ENCODE measurements around the gene CDT1.
"Not testable (repeated sequence)": the region's sequence is repeated elsewhere in the genome, so short reads cannot be mapped to it uniquely, and the experiment has no call there.

Gene CDT1

DNA sequence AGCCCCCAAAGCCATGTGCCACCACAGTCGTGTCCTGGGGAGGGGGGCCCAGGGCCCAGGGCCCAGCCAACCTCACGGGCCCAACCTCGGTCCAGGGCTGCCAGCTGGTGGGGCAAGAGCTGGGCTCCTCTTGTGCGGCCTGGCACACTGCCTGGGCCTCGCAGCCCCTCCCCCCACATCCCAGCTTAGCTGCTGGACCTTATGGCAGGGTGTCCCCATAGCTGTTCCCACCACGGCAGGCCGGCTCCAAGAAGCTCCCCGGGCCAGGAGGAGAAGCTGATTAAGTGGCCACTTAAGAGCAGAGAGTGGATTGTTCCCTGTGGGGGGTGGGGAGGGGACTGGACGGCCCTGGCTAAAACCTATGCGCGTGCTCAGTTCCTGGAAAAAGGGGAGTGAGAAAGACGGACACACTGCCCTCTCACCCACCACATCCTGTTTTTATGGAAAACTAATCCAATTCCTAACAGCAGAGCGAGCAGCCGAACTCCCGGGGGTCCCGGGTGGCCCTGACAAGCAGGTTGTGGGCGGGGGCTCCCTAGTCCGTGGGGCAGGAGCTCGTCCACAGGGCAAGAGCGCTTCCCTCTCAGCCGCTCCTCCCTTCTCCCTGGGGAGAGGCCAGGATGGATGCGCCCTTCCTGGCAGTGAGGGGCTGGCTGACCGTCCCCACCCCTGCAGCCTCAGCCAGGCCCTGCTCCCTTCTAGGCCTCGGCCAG, 35.4 kb upstream of the CDT1 start:
- no peak for DNase-seq (ENCODE audit: low read depth, low spot score)

DNA sequence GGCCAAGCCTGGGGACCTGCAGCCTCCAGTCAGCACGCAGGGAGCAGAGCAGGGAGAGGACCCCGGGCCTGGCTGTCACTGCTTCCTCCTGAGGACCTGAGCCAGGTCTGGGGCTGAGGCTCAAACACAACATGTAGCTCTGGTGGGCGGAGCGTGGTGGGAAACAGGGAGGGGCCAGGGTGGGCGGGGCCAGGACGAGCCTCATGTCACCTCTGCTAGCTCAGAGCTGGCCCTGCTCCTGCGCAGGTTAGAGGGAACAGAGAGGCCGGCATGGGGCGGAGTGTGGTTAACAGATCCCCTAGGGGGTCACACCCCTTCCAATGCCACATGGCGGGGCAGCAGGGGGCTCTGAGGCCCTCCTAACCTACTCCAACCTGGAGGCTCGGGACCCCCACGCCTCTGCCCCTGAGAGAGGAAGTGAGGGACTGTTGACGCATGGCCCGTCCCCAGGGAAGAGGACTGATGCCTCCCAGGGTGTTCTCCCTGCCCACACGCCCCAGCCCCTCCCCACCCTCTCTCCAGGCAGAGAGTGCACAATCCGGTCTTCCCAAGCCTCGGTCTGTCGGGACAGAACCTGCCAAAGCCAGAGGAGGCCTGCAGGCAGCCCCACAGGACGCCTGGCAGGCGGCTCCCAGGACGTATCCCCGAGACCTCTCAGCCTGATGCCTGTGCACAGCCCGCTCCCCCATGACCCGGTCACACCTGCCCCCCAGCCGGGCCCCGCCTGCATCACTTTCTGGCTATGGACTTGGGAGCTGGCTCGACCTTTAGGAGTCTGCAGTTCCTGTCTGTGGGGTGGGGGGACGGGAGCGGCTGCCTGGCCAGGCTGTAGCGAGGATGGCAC, 33.8 kb upstream of the CDT1 start:
- peak; percentile 88 for DNase-seq (ENCODE audit: low read depth, low spot score)

DNA sequence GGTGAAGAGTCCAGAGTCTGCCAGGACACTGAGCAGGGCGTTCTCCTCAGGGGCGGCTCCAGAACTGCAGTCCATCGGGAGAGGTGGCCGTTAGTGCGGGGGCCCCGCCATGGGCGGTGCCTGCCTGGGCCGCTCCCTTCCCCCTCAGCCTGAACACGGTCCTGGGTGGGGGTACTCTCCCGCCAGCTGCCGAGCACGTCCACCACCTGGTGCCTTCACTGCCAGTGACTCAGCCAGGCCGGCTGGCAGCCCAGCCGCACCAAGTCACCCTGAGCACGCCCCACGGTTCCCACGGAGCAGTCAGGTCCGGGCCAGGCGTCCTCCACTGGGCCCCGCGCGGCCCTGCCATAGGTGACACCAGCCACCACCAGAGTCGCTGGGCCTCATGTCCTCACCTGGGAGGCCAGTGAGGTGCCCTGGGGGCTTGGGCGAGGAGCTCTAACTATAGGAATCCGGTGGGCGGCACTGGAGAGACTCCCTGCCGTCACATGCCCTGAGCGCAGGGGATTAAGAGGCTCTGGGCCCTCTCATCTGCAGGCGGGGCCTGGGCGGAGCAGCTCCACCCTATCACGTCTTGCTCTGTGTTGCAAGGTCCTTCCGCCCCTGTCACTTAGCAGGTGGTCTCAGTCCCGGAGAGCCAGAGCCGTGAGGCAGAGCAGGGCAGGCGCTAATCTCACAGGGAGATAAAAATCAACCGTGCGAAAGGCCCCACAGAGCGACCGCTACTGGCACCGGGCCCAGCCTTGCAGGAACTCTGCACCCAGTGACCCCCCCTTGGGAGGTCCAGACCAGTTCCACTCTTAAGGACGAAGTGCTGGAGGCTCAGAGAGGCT, 32.9 kb upstream of the CDT1 start:
- peak; percentile 98 for DNase-seq (ENCODE audit: low read depth, low spot score)

DNA sequence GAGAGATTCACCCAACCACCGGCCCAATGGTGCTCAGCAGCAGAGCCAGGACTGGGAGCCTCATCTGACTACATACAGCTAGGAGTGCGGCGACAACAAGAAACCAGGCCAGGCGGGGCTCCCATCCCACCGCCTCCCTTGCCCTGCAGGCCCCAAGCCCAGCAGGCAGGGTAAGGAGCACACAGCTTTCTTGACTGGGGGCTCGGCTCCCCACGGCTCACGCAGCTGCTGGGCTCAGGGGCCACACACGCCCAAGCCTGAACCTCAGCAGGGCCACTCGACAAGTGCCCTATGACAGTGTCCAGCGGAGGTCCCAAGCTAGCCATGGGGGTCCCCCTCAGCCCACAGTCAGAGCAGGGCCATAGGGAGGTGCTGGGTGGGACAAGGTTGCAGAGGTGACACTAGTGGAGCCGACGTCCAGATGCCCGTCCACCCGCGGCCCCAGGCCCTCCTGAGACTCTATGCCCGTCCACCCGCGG, 32.3 kb upstream of the CDT1 start:
- no peak for DNase-seq (ENCODE audit: low read depth, low spot score)

DNA sequence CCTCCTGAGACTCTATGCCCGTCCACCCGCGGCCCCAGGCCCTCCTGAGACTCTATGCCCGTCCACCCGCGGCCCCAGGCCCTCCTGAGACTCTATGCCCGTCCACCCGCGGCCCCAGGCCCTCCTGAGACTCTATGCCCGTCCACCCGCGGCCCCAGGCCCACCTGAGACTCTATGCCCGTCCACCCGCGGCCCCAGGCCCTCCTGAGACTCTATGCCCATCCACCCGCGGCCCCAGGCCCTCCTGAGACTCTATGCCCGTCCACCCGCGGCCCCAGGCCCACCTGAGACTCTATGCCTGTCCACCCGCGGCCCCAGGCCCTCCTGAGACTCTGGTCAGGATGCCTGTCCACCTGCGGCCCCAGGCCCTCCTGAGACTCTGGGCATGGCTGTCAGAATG, 31.8 kb upstream of the CDT1 start:
- DNase-seq (ENCODE audit: low read depth, low spot score): not testable (repeated sequence)

DNA sequence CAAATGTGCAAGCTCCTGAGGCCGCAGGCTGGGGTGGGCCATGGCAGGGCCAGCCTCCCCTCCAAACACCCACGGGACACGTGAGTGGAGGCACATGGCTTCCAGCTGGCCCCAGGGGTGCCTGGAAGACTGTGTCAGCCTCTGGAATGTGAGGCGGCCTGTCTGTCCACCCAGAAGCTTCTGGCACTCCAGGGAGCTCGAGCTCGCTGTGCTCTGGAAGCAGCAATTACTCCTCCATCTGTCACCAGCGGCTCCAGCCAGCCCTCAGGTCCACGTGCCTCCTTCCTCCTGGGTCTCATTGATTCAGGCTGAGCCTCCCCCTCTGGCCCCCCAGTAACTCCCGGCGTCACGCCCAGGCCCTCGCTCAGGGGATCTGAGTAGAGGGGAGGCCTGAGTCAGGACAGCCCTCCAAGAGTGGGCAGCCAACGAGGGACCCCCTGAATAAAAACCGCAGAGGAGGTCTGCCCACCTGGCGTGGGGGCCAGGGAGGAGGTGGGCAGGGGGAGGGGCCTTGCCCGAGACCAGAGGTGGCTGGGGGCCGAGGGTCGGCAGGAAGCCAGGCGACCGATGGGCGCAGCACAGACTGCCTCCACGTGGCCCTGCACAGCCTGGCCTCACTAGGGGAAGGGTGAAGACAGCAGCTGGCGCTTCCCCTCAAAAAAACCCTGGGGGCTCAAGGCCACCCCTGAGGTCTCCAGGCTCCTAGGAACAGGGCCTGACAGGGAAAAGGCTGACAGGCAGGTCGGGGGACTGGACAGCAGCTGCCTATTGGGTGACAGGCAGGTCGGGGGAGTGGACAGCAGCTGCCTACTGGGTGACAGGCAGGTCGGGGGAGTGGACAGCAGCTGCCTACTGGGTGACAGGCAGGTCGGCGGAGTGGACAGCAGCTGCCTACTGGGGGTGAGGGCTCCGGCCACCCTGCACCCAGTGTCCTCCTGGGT, 30.4 kb upstream of the CDT1 start:
- DNase-seq (ENCODE audit: low read depth, low spot score): peak; percentile 86

DNA sequence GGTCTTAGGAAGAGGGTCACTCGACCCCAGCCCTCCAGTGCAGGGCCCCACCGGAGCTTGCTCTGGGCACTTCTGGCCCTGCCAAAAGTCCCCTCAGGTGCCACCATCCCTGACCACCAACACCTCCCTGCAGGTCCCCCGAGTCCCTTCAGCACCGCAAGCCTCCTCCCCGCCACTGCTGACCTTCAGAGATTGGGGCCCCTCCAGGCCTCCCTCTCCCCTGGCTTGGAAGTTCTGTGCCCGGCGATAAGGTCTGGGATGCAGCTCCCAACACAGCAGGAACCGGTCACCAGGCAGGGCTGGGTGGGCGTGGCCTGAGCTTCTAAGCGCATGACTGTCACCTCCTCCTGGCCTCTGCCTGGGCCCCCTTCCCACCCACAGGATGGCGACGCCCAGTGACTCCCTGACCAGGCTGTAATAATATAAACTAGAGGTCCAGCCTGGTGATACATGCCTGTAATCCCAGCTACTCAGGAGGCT, 29.7 kb upstream of the CDT1 start:
- peak; percentile 57 for DNase-seq (ENCODE audit: low read depth, low spot score)

DNA sequence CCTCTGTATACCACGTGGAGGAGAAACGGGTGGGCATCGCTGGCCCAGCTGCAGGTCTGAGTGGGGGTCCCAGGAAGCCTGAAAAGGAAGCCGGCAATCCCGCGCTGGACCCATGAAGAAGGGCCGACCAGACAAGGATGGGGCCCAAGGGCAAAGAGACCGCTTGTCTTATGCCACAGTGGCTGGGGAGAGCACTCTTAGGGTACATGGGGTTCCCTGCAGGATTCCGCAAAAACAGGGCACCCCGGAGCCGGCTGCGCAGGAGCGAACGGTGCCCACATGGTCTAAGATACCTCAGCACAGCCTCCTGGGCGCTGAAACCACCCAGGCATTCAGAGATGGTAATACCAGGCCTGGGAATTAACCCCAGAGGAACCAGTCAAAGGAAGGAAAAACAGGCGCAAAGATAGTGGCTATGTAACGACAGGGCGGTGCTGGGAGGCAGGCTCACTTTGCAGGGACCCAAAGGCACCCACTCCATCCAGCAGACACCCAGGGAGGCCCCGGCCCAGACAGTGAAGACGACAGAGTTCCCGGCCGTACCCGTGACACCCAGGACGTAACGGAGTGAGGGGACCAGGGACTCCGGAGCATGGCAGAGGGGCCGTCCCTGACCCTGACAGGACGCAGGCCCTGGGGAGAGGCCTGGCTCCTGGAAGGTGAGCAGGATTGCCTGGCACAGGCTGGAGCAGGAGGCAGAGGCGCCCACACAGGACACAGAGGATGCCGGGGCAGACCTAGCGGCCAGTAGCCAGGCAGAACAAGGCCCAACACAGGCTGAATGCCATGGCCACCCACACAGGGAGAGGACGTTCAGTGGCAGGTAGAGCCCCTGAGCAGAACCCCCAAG, 28.8 kb upstream of the CDT1 start:
- DNase-seq (ENCODE audit: low read depth, low spot score): no peak

DNA sequence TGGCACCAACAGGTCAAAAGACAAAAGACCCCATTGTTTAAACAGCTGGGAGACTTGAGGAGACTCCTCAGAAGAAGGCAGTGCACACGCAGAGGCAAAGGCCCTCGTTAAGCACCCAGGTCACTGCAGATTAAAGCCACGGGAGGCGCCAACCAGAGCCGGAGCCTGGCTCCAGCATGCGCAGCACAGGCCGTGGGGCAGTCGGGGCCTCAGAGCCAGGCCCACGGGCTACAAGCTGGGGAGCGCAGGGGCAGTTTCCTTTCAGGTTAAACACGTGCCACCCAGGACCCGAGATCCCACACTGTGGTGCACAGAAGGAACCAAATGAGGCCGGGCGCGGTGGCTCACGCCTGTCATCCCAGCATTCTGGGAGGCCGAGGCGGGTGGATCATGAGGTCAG, 27.8 kb upstream of the CDT1 start:
- no peak for DNase-seq (ENCODE audit: low read depth, low spot score)

DNA sequence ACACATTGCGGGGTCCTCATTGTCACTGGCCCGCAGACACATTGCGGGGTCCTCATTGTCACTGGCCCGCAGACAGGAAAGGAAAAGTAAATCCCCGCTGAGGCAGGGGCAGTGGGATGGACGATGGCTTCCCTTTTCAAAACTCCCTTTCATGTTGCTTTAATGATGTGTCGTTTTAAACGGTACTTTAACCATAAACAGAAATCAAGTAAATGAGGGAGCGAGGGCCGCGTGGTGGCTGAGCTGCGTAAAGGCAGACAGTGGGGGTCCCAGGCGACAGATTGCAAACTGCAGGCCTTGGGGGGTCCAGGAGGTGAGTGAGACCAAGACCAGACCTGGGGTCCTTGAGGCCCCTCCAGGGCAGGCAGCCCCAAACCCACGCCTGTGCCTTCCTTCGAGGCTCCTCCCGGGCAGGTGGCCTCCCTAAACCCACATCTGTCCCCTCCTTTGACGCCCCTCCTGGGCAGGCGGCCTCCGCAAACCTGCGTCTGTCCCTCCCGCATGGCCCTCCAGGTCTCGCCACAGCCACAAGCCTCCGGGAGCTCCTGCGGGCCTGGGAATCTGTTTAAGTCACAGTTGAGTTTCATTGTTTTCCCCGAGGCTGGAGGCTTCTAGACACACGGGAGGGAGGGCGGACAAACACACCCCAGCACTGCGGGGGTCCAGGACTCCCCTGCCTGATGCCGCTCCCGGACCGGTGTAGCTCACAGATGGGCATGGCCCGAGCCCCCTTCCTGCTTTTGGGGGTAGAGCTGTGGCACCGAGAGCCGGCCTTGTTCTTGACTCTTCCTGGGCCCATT, 25.9 kb upstream of the CDT1 start:
- DNase-seq (ENCODE audit: low read depth, low spot score): peak; percentile 44

DNA sequence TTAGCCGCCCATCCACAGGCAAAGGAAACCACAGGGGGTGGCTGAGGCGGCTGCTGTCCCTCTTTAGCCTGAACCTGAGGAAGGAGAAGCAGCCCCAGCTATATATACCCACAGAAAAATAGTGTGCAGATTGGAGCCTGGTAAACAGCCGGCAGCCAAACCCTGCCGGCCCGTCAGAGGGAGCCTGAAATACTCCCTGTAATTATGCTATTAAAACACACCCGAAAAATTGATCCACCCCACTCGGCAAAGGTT, 25.4 kb upstream of the CDT1 start:
- no peak for DNase-seq (ENCODE audit: low read depth, low spot score)

DNA sequence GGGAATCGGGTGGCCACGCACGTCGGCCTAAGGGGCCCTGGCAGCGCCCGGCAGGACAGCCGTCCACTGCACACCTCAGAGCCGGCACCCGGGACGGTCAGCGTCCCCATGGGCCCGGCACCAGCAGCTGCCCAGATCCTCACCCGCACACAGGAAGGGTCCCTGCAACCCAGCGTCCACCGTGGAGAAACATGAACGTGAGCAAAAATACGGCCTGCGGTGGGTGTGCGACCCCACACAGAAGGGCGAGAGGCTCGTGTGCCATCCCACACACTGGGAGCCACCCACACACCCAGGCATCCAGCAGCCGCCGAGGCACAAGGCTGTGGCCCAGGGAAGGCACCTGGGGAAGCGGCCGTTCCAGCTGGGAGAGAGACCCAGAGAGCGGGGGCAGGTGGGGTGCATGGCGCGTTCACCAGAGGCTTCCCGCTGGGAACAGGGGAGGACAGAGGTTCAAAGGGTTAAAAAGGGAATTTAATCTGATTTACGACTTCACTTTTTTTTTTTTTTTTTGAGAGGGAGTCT, 25.0 kb upstream of the CDT1 start:
- DNase-seq (ENCODE audit: low read depth, low spot score): no peak

DNA sequence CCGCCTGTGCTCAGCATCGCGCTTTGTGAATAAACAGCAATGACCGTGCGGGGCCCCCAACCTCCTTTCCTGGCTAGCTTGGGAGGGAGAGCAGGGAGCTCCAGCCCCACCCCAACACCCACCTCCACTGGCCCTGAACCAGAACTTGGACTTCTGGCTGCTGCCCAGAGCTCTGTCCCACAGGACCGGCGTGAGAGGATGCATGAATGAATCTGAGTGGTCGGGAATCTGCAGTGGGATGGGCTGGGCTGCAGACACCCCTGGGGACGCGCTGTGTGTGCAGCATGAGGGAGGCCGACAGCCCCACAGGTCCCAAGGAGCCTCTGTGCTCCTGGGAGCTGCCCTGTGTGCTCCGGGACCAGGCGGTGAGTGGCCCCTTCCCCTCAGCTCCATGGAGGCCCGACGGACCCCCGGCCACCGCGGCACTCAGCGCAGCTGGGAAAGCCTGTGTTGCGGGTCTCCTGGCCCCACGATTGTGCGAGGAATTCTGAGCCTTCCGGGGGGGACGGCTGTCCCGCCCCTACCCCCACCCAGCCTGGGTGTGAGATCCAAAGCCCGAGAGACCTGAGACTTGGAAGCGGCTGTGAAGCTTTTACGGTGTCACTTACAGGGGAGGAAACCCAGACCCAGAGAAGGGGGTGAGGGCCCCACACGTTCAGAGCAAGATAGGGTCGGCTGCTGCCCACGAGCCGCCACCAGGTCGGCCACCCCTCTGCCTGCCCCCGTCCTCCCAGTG, 24.0 kb upstream of the CDT1 start:
- DNase-seq (ENCODE audit: low read depth, low spot score): no peak

DNA sequence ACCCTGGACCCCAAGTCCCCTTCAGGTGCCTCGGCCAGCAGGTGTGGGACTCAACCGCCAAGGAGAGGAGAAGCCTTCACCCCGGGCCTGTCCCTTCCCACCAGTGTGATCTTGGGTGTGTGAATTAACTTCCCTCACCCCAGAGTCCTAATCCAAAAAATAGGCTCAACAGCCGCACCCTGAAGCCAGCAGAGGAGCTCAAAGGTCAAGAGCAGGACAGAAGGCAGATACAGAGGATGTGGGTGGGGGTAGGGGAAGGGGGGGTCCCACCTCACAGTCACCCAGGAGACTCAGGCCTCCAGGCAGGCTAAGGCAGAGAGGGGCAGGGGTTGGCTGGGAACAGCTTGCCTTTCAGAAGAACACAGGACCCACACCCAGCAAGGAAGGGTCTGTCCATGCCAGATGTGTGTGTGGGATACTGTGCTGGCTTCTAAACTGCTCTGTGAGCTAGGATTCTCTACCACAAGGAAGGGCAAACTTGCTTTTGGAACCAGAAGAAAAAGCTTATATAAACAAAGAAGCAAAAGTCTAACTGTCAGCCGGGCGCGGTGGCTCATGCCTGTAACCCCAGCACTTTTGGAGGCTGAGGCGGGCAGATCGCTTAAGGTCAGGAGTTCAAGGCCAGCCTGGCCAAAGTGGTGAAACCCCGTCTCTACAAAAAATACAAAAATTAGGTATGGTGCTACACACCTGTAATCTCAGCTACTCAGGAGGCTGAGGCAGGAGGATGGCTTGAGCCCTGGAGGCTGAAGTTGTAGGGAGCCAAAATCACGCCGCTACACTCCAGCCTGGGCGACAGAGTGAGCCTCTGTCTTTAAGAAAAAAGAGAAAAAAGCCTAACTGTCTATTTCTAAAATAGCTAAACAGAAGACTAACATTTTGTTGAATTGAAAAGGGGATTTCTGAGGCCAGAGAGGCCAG, 23.2 kb upstream of the CDT1 start:
- no peak for DNase-seq (ENCODE audit: low read depth, low spot score)

DNA sequence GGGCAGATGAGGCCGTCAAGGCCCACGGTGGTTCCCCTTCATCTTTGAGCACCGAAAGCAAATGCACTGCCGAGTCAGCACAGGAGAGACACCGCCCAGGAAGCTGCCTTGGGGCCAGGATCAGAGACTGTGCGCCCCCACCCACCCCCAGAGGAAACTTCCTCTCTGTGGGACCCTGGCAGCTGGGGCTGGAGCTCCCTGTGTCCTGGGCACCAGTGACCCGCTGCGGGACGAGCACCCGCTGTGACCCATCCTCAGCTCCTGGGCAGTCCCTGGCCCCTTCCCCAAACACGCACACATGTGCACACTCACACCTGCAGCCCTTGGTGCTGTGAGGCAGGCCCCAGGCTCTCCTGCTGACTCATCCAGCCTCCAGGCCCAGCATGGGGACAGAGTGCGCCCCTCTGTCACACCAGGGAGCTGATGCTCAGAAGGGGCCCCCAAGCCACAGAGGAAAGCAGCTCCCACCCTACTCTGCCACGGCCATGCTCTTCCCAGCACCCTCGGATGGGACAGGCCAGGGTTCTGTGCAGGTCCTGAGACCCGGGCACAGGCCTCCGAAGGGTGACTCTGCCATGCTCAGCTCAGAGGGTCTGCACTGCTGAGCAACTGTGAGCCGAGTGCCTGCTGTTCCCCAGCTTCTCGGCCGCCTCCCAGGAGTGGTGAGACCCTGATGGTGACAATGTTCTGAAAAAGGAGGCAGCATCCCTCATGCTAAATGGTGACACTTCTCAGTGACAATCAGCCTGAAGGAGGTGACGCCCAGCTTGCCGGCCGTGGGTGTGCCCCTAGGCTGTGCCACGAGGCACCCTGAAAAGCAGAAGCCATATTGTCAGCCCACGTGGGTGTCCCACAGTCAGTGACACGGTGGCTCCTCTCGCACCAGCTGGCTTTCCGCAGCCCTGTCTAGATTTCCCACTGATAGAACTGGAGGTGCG, 22.2 kb upstream of the CDT1 start:
- DNase-seq (ENCODE audit: low read depth, low spot score): no peak
